ENCODE measurements around the gene SEMA3C. TPM values are rescaled to one million over a fixed set of nuclear protein-coding genes. Genes with fewer than 3 reads are reported as not detected.

Gene SEMA3C
- total RNA-seq, 1 donor from 2014 or later, result 60.8 TPM

DNA sequence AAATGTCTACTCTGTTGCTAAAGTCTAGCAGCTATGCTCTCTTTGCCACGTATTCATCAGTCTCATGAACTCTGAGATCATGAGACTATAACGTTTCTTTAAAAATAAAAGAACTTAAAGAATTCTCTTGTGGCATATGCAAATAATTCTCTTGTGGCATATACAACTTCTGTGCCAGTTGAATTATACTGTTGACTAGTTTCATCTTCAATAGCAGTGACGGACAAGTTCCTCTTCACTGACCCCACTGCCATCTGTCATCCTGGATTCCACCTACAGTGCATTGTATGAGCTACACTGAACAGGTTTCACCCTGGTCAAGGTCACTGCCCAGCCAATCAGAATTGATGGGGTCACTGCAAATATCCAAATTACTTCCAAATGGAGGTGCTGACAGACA, 192.2 kb downstream of the SEMA3C start:
- intact Hi-C loops (cut with DNase I), result no loop called here
- no peak for DNase-seq (ENCODE audit: low spot score)

DNA sequence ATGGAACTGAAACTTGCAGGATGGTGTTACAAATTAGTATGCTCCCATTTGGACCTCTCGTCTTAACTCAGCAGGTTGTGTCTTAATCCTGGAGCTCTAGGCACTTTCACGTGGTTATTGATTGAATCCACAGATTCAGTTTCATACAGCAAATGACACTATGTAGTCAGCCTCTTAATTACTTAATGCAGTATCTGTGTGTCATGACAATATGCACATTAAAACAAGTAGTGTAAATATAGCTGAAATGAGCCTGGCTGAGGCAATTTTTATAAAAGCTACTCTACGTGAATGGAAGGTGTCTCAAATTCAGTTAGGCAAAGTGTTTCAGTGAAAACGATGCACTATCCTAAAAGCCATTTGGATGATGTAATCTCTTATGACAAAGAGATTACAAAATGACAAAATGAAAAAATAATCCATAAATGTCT, 193.7 kb downstream of the SEMA3C start:
- intact Hi-C loops (cut with DNase I), result no loop called here
- DNase-seq (ENCODE audit: low spot score), result no peak

DNA sequence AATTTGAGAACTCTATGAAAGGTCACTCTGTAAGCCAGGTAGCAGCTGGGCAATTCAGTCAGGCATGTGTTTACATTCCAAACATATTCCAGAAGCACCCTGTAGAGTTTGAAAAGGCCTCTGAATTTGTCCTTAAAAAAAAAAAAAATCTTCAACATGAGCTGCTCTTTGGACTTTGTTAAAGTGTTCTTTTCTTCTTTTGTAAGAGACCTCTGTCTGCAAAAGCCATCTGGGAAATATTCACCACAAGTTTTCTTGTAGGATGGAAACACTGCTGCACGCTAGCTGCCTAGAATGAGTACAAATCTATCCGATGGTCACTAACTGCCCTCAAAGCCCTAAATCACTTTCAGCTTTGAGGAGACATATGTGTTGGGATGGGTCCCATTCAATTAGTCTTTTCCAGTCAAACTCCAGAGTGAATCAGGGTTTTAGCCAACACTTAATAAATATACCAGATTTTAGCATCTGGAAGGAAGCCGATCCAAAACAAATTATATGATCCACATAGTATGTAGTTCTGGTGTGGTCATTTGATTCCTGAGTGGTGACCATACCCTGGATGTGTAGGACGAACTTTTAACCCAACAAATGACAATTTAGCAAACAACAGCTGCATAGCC, 194.5 kb downstream of the SEMA3C start:
- intact Hi-C loops (cut with DNase I), result no loop called here

DNA sequence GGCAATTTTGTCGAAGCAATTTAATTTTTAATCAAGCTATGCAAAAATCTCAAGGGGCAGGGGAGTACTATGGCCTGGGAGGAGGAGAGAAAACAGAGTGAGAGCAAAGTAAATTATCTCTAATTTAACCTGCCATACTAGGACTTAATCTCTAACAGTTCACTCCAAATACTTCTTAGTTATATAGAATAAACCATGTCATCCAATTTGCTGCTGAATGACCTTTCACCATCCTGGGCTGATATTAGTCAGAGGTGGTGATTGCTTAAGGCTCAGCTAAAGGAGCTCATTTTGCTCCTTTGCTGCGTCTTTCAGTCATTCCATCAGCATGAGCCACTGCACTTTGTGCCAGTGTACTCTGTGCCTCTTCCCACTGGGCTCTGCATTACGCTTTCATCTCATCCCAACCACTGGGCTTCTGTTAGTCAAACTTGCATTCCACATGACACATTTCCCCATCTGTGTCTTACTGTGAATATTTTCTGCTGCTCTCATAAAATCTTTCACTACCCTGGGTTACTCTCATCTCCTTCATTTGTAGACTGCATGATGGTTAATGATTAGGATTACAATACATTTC, 196.1 kb downstream of the SEMA3C start:
- intact Hi-C loops (cut with DNase I), result no loop called here
- DNase-seq (ENCODE audit: low spot score), result no peak

More for the DNA sequence above, 194.5 kb downstream of the SEMA3C start:
- no peak for DNase-seq (ENCODE audit: low spot score)

DNA sequence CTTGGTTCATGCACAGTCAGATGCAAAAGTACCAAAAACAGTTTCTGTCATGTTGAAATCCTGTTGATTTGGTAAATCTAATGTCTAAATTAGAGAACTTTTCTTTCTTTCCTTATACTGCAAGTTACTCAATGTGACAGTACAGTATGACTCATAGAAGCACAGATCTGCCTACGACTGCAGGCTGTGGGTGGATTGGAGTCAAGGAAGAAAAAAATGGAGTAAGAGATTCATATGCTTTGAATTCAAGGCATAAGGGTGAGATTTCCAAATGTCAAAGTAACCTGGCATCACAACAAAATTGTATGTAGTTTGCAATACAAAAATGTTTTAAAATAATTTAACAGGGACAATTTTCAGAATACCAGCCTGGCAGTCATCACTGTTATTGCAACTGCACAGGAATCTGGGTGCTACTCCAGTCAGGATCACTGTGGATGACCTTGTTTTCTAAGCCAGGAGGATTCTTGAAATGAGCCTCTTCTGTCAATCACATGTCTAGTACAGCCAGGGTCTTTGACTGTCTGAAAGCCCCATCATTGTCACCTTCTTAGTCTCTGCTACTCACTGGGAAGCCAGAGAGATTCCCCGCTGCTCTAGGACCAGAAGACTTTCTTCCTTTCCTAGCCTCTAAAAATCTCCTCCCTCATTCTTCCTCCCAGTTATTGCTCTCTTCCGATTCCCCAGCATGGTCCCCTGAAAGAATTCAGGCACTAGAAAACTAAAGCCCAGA, 196.8 kb downstream of the SEMA3C start:
- DNase-seq (ENCODE audit: low spot score), result no peak
- intact Hi-C loops (cut with DNase I), result no loop called here

DNA sequence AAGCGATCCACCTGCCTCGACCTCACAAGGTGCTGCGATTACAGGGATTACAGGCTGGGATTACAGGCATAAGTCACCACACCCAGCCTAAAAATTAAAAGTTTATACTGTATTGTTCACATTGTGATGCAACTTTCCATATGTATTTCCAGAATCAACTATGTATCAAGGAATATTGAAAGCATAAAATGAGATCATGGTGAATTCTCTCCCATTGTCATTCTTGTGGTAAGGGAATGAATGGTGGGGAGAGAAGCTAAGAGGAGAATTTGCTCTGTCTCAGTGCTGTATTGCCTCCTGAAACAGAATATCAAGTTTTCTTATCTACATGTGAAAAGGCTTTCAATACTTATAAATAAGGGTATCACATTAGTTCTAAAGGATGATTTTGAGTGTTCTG, 198.7 kb downstream of the SEMA3C start:
- intact Hi-C loops (cut with DNase I), result no loop called here
- DNase-seq (ENCODE audit: low spot score), result no peak

DNA sequence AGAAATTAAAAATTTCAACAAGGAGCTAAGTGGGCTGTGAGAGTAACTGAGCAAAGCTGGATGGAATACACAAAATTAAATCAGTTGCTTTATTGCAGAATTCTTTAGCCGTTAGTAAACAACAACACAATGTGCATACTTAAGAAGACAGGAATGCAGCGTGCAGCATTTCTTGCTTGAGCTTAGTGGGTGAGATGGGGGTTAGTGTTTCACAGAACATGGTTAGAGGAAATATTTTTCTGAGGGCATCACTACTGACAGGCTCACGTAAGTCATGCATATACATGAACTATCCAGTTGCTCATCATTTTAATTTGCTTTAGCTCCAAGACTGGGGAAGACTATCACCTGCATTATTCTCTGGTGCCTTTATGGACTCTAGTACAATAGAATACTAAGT, 199.6 kb downstream of the SEMA3C start:
- DNase-seq (ENCODE audit: low spot score), result no peak
- intact Hi-C loops (cut with DNase I), result no loop called here

DNA sequence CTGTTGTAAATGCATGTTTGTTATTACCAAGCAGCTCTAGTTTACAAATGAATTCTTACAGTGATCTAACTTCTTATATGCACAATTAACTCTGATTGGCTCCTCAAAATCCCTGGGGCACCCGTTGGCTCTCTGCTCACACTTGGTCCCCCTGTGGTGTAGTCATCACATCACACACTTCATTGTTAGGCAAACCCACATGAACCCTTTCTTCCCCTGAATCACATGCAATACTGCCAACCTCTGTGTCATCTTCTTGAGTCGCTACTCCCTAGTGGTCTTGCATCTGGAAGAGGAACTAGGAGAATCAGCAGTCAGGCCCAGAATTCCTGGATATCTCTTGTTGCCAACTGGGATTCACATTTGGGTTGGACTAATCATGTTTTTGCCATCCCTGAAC, 207.3 kb downstream of the SEMA3C start:
- DNase-seq (ENCODE audit: low spot score), result no peak

DNA sequence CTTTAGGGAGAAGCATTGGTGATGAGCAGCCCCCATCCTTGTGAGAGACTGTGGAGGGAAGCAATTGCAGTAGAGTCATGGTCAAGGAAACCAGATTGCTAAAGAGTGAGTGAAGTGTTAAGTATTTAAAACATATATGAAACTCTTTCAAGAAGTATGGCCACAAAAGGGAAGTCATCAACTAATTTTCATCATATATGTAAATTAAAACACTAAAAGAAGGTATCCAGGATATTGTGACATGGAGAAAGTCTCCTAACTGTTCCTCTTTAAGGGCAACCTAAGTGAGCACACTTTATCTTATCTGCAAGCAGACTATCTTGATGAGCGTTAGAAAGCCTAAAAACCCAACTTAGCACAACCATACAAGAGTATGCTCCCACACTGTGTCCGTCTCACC, 210.7 kb downstream of the SEMA3C start:
- DNase-seq (ENCODE audit: low spot score), result no peak
- intact Hi-C loops (cut with DNase I), result no loop called here

More for the DNA sequence above, 207.3 kb downstream of the SEMA3C start:
- intact Hi-C loops (cut with DNase I), result no loop called here

DNA sequence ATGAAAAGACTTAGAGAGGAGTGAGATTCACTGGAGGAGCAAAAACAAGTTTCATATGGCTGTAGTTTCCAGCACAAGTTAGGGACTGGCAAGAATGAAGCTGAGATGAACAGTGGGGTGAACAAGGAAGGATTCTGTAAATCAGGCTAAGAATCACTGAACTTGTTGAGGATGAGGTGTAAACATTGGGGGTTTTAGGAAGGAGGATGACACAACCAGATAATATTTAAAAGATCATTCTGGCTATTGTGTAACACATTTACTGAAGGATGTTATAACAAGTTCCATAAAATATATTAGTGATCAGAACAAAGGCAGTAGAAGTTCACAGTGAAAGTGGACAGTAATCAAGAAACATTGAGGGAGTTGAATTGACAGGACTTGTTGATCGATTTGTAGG, 211.5 kb downstream of the SEMA3C start:
- intact Hi-C loops (cut with DNase I), result no loop called here
- no peak for DNase-seq (ENCODE audit: low spot score)

DNA sequence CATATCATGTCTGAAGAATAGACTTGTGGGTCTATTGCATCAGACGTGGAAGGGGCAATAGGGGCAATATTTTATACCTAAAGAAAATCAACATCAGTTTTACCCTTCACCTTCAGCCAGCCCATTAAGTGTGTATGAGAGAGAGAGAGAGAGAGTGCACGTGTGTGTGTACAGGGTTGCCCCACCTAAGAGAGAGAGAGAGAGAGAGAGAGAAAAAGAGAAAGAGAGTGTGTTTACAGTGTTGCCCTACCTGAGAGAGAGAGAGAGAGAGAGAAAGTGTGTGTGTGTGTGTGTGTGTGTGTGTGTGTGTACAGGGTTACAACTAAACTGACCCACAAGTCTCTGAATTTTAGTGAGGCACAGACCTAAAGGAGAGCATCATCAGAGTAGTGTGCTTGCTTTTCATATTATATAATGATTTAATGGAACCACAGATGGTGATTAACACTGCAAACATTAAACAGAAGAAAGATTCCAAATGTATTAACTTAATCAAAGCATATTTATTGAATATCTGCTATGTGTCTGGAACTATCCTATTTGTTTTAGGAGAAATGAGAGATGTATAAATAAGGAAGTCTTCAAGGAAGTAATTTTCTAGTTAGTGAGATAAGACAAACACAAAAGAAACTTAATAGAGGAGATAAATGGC, 213.6 kb downstream of the SEMA3C start:
- intact Hi-C loops (cut with DNase I), result no loop called here
- no peak for DNase-seq (ENCODE audit: low spot score)

DNA sequence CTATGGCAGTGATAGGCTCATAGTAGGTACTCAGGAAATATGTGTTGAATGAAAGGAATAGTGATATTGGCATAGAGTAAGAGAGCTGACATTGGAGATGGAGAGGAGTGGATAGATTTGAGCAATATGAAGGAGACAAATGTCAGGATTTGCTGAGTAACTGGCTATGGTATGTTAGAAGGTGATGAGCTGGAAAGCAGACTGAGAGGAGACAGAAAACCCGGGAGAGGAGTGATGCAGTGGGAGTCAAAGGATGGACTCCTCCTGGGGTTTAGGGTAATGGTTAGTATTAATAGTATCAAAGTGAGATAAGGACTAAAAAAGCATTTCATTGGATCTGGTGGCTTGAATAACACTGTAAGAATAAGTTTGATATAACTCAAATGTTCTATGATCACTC, 215.6 kb downstream of the SEMA3C start:
- intact Hi-C loops (cut with DNase I), result loop anchor here (5.0 kb wide), 2 partner anchors 214 to 559 kb away; partner anchors contain the start of gene SEMA3C

DNA sequence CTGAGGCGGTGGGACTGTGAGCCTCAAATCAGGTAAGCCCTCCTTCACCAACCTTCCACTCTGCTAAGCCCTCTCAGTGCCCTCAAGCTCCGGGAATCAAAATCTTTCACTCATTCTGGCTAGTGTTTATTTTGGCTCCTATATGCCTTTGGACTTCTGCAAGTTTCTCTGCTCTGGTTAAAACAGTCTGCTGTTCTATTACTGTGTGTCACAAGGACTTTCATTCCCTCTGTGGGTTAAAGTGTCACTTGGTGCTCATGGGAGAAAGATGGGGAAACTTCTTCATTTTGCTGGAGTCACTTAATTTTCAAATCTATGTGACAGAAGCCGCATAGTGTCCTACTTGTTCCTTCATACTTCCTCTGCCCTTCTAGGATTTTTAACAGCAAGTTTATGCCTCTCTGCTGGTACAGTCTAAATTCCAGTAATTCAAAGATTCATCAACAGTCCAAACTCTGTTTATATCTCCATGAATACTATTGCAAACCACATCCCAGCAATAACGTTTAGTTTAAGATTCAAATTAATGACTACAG, 219.1 kb downstream of the SEMA3C start:
- intact Hi-C loops (cut with DNase I), result loop anchor here (2.0 to 5.0 kb wide), 3 partner anchors 218 to 769 kb away; partner anchors contain the start of gene SEMA3C
- DNase-seq (ENCODE audit: low spot score), result no peak

More for the DNA sequence above, 215.6 kb downstream of the SEMA3C start:
- DNase-seq (ENCODE audit: low spot score), result no peak

DNA sequence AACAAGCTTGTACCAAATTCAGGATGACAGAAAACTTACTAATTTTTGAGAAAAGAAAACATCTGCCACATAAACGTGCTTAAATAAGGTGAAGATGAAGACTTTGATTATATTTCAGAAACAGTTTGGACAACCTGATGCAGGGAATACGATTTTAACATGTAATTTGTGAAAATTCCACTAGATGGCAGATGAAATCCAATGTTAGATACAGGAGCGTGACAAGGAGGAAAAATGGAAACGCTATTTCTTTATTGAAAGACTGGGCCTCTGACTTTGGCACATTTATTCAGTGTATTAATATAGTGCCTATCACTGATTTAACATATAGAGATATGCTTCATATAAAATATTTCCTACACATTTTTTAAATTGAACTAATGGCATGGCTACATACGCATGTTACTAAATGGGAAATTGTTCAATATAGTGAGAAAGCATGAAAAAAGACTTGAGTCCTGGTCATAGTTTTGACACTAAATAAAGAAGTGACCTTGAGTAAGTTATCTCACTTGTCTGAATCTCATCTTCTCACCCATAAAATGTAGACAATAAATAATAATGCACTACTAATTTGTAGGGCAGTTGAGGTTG, 219.7 kb downstream of the SEMA3C start:
- DNase-seq (ENCODE audit: low spot score), result no peak
- intact Hi-C loops (cut with DNase I), result loop anchor here (2.0 kb wide), 1 partner anchor 770 kb away; no protein-coding TSS in a partner anchor
